T-helper 1 cell treated with Interleukin-12 subunit alpha and Interleukin-12 subunit beta and Interleukin-4 antibody, amounts not matched to agents 30 μg/mL and 1 μg/mL, for 36 hours (primary cell): Measurements from ENCODE around the gene ADAMTS13.

Experiments used
- H3K27ac Mint-ChIP-seq: one replicate; pipeline ENCODE4 v1.8.0; 2021; ENCODE audit warnings: mild to moderate bottlenecking, mixed read lengths
- H3K27me3 Mint-ChIP-seq: one replicate; pipeline ENCODE4 v1.8.0; 2021; ENCODE audit warnings: low read depth, mixed read lengths
- H3K36me3 Mint-ChIP-seq: one replicate; pipeline ENCODE4 v1.8.0; 2021; ENCODE audit warnings: low read depth, mixed read lengths
- H3K4me1 Mint-ChIP-seq: one replicate; pipeline ENCODE4 v1.8.0; 2021; ENCODE audit warnings: low read depth, mixed read lengths
- H3K4me3 Mint-ChIP-seq: one replicate; pipeline ENCODE4 v1.8.0; 2021; ENCODE audit warnings: mild to moderate bottlenecking, moderate library complexity, mixed read lengths
- H3K9me3 Mint-ChIP-seq: one replicate; pipeline ENCODE4 v1.8.0; 2021; ENCODE audit warnings: mixed read lengths

ADAMTS13 gene

DNA sequence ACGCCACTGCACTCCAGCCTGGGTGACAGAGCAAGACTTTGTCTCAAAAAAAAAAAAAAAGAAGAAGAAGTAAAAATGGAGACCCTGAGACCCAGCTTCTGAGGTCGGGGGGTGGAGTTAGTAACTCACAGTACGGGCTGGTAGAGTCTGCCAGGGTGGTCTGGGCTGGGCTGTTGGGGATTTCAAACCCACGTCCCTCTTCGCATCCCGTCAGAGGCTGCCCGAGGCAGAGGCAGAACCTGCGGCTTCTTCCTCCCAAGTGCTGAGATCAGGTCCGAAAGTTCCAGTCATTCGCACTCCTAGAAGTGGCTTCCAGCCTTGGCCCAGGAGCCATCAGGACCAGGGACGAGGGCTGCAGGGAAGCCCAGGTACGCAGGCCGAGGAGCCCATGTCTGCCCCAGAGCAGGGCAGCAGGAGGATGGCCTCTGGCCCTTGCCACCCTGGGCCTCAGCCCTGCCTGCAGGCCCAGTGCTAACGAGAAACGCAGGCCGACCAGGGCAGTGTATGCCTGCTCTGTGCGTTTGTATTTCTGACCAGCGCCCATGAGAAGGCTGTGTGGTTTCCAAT, 66.6 kb downstream of the ADAMTS13 start:
- H3K27ac Mint-ChIP-seq: no peak overlapping the region
- H3K4me1 Mint-ChIP-seq: peaks cover 2% of the 10 kb centered on the region
- H3K4me3 Mint-ChIP-seq: no peak overlapping the region
- no peaks in the 10 kb centered on the region for H3K27me3 Mint-ChIP-seq
- no peaks in the 10 kb centered on the region for H3K9me3 Mint-ChIP-seq
- H3K36me3 Mint-ChIP-seq: no peaks in the 10 kb centered on the region

GRCh38 chr9:133489253-133490190, 67.4 kb downstream of the ADAMTS13 start:
- Mint-ChIP-seq H3K27me3 (no peaks in the 10 kb centered on the region), H3K4me3 (no peak overlapping the region), H3K27ac (no peak overlapping the region), H3K36me3 (no peaks in the 10 kb centered on the region), H3K4me1 (peaks cover 2% of the 10 kb centered on the region), H3K9me3 (no peaks in the 10 kb centered on the region)

GRCh38 chr9:133490201-133490681, 68.1 kb downstream of the ADAMTS13 start:
- no peak overlapping the region for H3K4me3 Mint-ChIP-seq
- no peaks in the 10 kb centered on the region for H3K27me3 Mint-ChIP-seq
- peaks cover 2% of the 10 kb centered on the region for H3K4me1 Mint-ChIP-seq
- no peak overlapping the region for H3K27ac Mint-ChIP-seq
- no peaks in the 10 kb centered on the region for H3K9me3 Mint-ChIP-seq
- H3K36me3 Mint-ChIP-seq: no peaks in the 10 kb centered on the region

GRCh38 chr9:133490865-133491655, 68.9 kb downstream of the ADAMTS13 start:
- Mint-ChIP-seq H3K4me3 (no peak overlapping the region), H3K9me3 (no peaks in the 10 kb centered on the region), H3K36me3 (no peaks in the 10 kb centered on the region), H3K27ac (no peak overlapping the region), H3K27me3 (no peaks in the 10 kb centered on the region), H3K4me1 (peaks cover 2% of the 10 kb centered on the region)

GRCh38 chr9:133491656-133491925, 69.4 kb downstream of the ADAMTS13 start:
- no peaks in the 10 kb centered on the region for H3K36me3 Mint-ChIP-seq
- H3K27ac Mint-ChIP-seq: no peak overlapping the region
- H3K27me3 Mint-ChIP-seq: no peaks in the 10 kb centered on the region
- H3K4me1 Mint-ChIP-seq: no peaks in the 10 kb centered on the region
- H3K9me3 Mint-ChIP-seq: no peaks in the 10 kb centered on the region
- H3K4me3 Mint-ChIP-seq: no peak overlapping the region

- Mint-ChIP-seq H3K9me3 (no peaks in the 10 kb centered on the region), H3K27me3 (no peaks in the 10 kb centered on the region), H3K4me1 (no peaks in the 10 kb centered on the region), H3K36me3 (no peaks in the 10 kb centered on the region), H3K27ac (no peak overlapping the region), H3K4me3 (no peak overlapping the region)
These were observed 70.2 kb downstream of the ADAMTS13 start for GRCh38 chr9:133492061-133493021.

GRCh38 chr9:133493428-133493827, 71.3 kb downstream of the ADAMTS13 start:
- no peak overlapping the region for H3K27ac Mint-ChIP-seq
- H3K36me3 Mint-ChIP-seq: no peaks in the 10 kb centered on the region
- H3K9me3 Mint-ChIP-seq: no peaks in the 10 kb centered on the region
- no peaks in the 10 kb centered on the region for H3K4me1 Mint-ChIP-seq
- H3K4me3 Mint-ChIP-seq: no peak overlapping the region
- H3K27me3 Mint-ChIP-seq: no peaks in the 10 kb centered on the region

GRCh38 chr9:133493845-133494540, 71.8 kb downstream of the ADAMTS13 start:
- H3K27ac Mint-ChIP-seq: no peak overlapping the region

GRCh38 chr9:133494636-133495326, 72.6 kb downstream of the ADAMTS13 start:
- no peaks in the 10 kb centered on the region for H3K36me3 Mint-ChIP-seq
- no peaks in the 10 kb centered on the region for H3K27me3 Mint-ChIP-seq
- H3K9me3 Mint-ChIP-seq: no peaks in the 10 kb centered on the region
- no peaks in the 10 kb centered on the region for H3K4me1 Mint-ChIP-seq
- no peak overlapping the region for H3K27ac Mint-ChIP-seq
- no peak overlapping the region for H3K4me3 Mint-ChIP-seq

More at GRCh38 chr9:133493845-133494540, 71.8 kb downstream of the ADAMTS13 start:
- Mint-ChIP-seq H3K36me3 (no peaks in the 10 kb centered on the region), H3K4me1 (no peaks in the 10 kb centered on the region), H3K4me3 (no peak overlapping the region), H3K9me3 (no peaks in the 10 kb centered on the region), H3K27me3 (no peaks in the 10 kb centered on the region)

DNA sequence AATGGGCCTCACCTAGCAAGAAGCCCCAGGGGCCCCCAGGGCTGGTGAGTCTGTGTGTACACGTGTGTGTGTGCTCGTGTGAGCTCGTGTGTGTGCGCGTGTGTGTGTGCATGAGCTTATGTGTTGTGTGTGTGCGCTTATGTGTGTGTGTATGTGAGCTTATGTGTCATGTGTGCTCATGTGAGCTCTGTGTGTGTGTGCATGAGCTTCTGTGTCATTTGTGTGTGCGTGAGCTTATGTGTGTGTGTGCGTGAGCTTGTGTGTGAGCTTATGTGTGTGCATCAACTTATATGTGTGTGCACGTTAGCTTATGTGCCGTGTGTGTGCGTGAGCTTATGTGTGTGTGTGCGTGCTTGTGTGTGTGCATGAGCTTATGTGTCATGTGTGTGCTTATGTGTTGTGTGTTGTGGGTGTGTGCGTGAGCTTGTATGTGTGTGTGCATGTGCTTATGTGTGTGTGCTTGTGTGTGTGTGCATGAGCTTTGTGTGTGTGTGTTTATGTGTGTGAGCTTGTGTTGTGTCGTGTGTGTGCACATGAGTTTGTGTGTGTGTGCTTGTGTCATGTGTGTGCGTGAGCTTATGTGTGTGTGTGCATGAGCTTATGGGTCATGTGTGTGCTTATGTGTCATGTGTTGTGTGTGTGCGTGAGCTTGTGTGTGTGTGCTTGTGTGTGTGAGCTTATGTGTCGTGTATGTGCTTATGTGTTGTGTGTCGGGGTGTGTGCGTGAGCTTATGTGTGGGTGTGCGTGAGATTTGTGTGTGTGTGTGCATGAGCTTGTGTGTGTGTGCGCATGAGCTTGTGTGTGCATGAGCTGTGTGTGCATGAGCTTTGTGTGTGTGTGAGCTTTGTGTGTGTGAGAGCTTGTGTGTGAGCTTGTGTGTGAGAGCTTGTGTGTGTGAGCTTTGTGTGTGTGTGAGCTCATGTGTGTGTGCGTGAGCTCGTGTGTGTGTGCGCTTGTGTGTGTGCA, 73.4 kb downstream of the ADAMTS13 start:
- Mint-ChIP-seq H3K4me3 (no peak overlapping the region), H3K27ac (no peak overlapping the region), H3K9me3 (no peaks in the 10 kb centered on the region)

GRCh38 chr9:133496861-133497842, 75.0 kb downstream of the ADAMTS13 start:
- no peaks in the 10 kb centered on the region for H3K4me1 Mint-ChIP-seq
- H3K36me3 Mint-ChIP-seq: no peaks in the 10 kb centered on the region
- H3K27ac Mint-ChIP-seq: no peak overlapping the region
- no peak overlapping the region for H3K4me3 Mint-ChIP-seq
- H3K9me3 Mint-ChIP-seq: peaks cover 13% of the 10 kb centered on the region
- no peaks in the 10 kb centered on the region for H3K27me3 Mint-ChIP-seq

More for the DNA sequence above, 73.4 kb downstream of the ADAMTS13 start:
- Mint-ChIP-seq H3K4me1 (no peaks in the 10 kb centered on the region), H3K36me3 (no peaks in the 10 kb centered on the region), H3K27me3 (no peaks in the 10 kb centered on the region)
